Right lobe of liver (tissue), 4 donors: ENCODE measurements around the gene ZNG1F.
"Not testable (repeated sequence)": the region's sequence is repeated elsewhere in the genome, so short reads cannot be mapped to it uniquely, and the experiment has no call there.

Experiments used
- POLR2A ChIP-seq: fragments of 450-650 bp; IDR thresholded peaks from one replicate; pipeline ENCODE4 v1.6.1; 2017; ENCODE audit warnings: antibody characterized with exemption, mild to moderate bottlenecking
- TF ChIP-seq, protein P1 (sequence below), 4 donors: fragments of 200-600 bp in 3 of 4; fragments of 450-650 bp in 1 of 4; IDR thresholded peaks; one replicate each; pipeline versions ENCODE4 v1.5.1 to v1.8.0; 2016 to 2022; ENCODE audit warnings: antibody characterized with exemption in 4 of 4, mild to moderate bottlenecking in 2 of 4
- donor health status: DM: no; HTN: no; CAD: no.
- donor health status: DM: no; HTN: no; CAD: no.
- donor health status: DM: no; HTN: yes; CAD: no.

DNA sequence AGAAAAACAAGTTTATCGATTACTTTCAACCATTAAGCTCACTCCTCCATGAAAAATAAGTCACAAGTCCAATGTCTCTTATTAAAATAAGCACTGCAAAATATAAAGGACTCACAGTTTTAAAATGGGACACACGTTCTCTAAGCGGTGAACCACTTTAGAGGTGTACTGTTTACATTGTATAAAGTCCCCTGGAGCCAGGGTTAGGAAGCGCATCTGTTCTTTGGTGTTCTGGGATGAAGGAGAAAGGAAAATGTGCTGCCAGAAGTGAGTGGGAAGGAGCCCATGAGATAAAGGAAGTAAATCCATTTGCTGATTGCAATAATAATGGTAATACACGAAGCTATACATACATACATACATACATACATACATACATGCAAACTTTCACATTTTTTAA lies 101.2 kb downstream of the ZNG1F start:
- TF ChIP-seq, protein P1, sequence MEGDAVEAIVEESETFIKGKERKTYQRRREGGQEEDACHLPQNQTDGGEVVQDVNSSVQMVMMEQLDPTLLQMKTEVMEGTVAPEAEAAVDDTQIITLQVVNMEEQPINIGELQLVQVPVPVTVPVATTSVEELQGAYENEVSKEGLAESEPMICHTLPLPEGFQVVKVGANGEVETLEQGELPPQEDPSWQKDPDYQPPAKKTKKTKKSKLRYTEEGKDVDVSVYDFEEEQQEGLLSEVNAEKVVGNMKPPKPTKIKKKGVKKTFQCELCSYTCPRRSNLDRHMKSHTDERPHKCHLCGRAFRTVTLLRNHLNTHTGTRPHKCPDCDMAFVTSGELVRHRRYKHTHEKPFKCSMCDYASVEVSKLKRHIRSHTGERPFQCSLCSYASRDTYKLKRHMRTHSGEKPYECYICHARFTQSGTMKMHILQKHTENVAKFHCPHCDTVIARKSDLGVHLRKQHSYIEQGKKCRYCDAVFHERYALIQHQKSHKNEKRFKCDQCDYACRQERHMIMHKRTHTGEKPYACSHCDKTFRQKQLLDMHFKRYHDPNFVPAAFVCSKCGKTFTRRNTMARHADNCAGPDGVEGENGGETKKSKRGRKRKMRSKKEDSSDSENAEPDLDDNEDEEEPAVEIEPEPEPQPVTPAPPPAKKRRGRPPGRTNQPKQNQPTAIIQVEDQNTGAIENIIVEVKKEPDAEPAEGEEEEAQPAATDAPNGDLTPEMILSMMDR (IDR thresholded peaks at IDR 0.05) = not testable (repeated sequence)
- not testable (repeated sequence) for TF ChIP-seq POLR2A
